ENCODE measurements around the gene PCCA.

DNA sequence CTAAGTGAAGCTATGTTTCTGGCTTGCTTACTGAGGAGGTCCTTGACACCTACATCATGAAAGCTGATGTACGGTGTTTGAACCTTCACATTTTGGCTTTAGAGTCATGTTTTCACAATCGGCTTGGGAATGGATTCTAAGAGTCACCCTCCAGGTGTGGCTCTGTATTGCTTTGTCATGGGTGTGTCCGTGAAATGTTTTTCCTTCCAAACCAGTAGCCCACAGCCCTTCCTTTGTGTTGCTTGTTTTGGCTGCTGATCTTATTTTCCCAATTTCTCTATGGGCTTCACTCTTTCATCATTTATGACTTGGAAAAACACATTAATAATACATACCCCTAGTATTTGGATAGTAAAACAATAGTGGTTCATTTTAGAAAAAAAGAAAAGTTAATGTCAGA is 259.1 kb downstream of the PCCA start:
- TF ChIP-seq, protein P1, sequence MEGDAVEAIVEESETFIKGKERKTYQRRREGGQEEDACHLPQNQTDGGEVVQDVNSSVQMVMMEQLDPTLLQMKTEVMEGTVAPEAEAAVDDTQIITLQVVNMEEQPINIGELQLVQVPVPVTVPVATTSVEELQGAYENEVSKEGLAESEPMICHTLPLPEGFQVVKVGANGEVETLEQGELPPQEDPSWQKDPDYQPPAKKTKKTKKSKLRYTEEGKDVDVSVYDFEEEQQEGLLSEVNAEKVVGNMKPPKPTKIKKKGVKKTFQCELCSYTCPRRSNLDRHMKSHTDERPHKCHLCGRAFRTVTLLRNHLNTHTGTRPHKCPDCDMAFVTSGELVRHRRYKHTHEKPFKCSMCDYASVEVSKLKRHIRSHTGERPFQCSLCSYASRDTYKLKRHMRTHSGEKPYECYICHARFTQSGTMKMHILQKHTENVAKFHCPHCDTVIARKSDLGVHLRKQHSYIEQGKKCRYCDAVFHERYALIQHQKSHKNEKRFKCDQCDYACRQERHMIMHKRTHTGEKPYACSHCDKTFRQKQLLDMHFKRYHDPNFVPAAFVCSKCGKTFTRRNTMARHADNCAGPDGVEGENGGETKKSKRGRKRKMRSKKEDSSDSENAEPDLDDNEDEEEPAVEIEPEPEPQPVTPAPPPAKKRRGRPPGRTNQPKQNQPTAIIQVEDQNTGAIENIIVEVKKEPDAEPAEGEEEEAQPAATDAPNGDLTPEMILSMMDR (IDR thresholded peaks at IDR 0.05; ENCODE audit: low read length): no peak
- TF ChIP-seq EZH2 (IDR thresholded peaks at IDR 0.05; ENCODE audit: borderline replicate concordance, low read length): no peak

Data from OCI-LY1 (cell line).